Esophagus muscularis mucosa (tissue), 4 donors: Measurements from ENCODE around the gene KCNJ12. TPM values are rescaled to one million over a fixed set of nuclear protein-coding genes. Genes with fewer than 3 reads are reported as not detected.
A peak's percentile ranks its signal among the peaks of the same experiment; 100 is the strongest.

Experiments used
- DNase-seq: peaks from one replicate; pipeline ENCODE4 v3.0.0-alpha.2; 2017; ENCODE audit errors: extremely low spot score
- H3K27ac ChIP-seq, 4 donors: fragments of 200-600 bp; sonication (generic); replicated peaks in 1 of 4; 1 replicate in 3 of 4; 2 replicates in 1 of 4; pipeline ENCODE4 v1.5.1; 2016 to 2019; ENCODE audit warnings: mild to moderate bottlenecking in 1 of 4
- H3K27me3 ChIP-seq, 4 donors: fragments of 200-600 bp; sonication (generic); one replicate each; pipeline versions ENCODE4 v1.5.1 to v1.6.0; 2016 to 2019
- H3K36me3 ChIP-seq, 4 donors: fragments of 200-600 bp; sonication (generic); one replicate each; pipeline ENCODE4 v1.5.1; 2016 to 2019
- H3K4me1 ChIP-seq, 4 donors: fragments of 200-600 bp; sonication (generic); one replicate each; pipeline ENCODE4 v1.5.1; 2016 to 2019
- H3K4me3 ChIP-seq, 4 donors: fragments of 200-600 bp; sonication (generic); 1 replicate in 2 of 4; 2 replicates in 2 of 4; pipeline ENCODE4 v1.5.1; 2016 to 2019; ENCODE audit warnings: mild to moderate bottlenecking in 4 of 4, moderate library complexity in 1 of 4
- H3K9me3 ChIP-seq, 4 donors: fragments of 200-600 bp; sonication (generic); 1 replicate in 3 of 4; 2 replicates in 1 of 4; pipeline ENCODE4 v1.5.1; 2016 to 2019
- EP300 ChIP-seq: sonication (generic); formaldehyde crosslinking; IDR thresholded peaks from one replicate; pipeline ENCODE4 v1.6.1; 2017; ENCODE audit warnings: antibody characterized with exemption
- POLR2A ChIP-seq: fragments of 450-650 bp; IDR thresholded peaks from one replicate; pipeline ENCODE4 v1.6.1; 2017; ENCODE audit warnings: antibody characterized with exemption, moderate library complexity, mild to moderate bottlenecking, low read depth
- POLR2AphosphoS5 ChIP-seq, 2 donors: sonication (generic); formaldehyde crosslinking; IDR thresholded peaks; one replicate each; pipeline ENCODE4 v1.6.1; 2017; ENCODE audit warnings: antibody characterized with exemption in 2 of 2
- WGBS: methylation state at CpG from one replicate; pipeline ENCODE4 v1.1.5; 2018; 5-methylcytosine and 5-hydroxymethylcytosine counted together
- intact Hi-C: fragments of 100-400 bp; cut with DNase I; formaldehyde crosslinking; loops from one replicate; pipeline ENCODE4 v1.15.1; 2023
- total RNA-seq, 4 donors: library from RNA; depleted of rRNA; stranded (reverse); fragments of >200 nt; gene quantifications; one replicate each; pipeline versions ENCODE4 v1.1.0 to v1.2.1, GENCODE V29; 2016
- TF ChIP-seq, protein P1 (sequence below), 3 experiments: fragments of 200-600 bp in 2 of 3; fragments of 450-650 bp in 1 of 3; sonication (generic) in 2 of 3; IDR thresholded peaks; one replicate each; pipeline ENCODE4 v1.5.1; 2017 to 2019; ENCODE audit warnings: antibody characterized with exemption in 3 of 3, mild to moderate bottlenecking in 2 of 3, moderate library complexity in 1 of 3

Gene KCNJ12
- total RNA-seq, 4 donors from 2014 or later, result 0.83 to 2.1 (median 1.5) TPM

- Histone ChIP-seq H3K9me3 (no peaks in the 10 kb centered on the region), H3K27me3 (peaks cover 0 to 48% (median 12%) of the 10 kb centered on the region in 4 donors), H3K27ac (no peak overlapping the region), H3K4me1 (peaks cover 40 to 52% (median 47%) of the 10 kb centered on the region in 4 donors), H3K4me3 (no peak overlapping the region), H3K36me3 (no peaks in the 10 kb centered on the region)
- DNase-seq, result no peak
- intact Hi-C loops, result no loop called here
- WGBS, result 62% methylated on average over 7 of the region's 8 CpGs
- no peak for TF ChIP-seq POLR2AphosphoS5 (IDR thresholded peaks at IDR 0.05)
- TF ChIP-seq EP300, result no peak
- TF ChIP-seq, protein P1, sequence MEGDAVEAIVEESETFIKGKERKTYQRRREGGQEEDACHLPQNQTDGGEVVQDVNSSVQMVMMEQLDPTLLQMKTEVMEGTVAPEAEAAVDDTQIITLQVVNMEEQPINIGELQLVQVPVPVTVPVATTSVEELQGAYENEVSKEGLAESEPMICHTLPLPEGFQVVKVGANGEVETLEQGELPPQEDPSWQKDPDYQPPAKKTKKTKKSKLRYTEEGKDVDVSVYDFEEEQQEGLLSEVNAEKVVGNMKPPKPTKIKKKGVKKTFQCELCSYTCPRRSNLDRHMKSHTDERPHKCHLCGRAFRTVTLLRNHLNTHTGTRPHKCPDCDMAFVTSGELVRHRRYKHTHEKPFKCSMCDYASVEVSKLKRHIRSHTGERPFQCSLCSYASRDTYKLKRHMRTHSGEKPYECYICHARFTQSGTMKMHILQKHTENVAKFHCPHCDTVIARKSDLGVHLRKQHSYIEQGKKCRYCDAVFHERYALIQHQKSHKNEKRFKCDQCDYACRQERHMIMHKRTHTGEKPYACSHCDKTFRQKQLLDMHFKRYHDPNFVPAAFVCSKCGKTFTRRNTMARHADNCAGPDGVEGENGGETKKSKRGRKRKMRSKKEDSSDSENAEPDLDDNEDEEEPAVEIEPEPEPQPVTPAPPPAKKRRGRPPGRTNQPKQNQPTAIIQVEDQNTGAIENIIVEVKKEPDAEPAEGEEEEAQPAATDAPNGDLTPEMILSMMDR (IDR thresholded peaks at IDR 0.05), result no peak
Observed at GRCh38 chr17:21374441-21375161, 1.6 kb upstream of the KCNJ12 start.

DNA sequence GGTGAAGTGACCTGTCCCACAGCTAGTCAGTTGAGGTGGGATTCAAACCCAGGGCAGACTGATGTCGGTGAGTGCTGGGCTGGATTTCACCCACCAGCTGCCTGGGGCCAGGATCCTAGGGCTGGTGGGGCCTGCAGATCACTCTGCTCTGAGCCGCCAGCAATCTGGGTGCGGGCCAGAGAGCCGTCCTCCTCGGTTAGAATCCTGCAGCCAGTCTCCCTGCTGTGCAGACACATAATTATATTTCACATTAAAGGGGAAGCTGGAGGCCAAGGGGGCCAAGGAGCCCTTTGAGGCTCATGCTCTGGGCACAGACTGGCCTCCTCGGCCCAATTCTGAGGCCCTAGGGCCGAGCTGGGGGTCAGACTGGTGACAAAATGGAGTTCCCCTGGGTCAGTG, 996 bp upstream of the KCNJ12 start:
- Histone ChIP-seq H3K27me3 (peaks cover 0 to 54% (median 14%) of the 10 kb centered on the region in 4 donors), H3K4me1 (peaks cover 37 to 52% (median 47%) of the 10 kb centered on the region in 4 donors), H3K4me3 (no peak overlapping the region), H3K36me3 (no peaks in the 10 kb centered on the region), H3K27ac (no peak overlapping the region), H3K9me3 (no peaks in the 10 kb centered on the region)
- intact Hi-C loops, result no loop called here
- TF ChIP-seq POLR2AphosphoS5 (IDR thresholded peaks at IDR 0.05), result no peak
- TF ChIP-seq, protein P1 (IDR thresholded peaks at IDR 0.05), result no peak
- no peak for TF ChIP-seq POLR2A
- no peak for TF ChIP-seq EP300
- no peak for DNase-seq
- WGBS, result 84% methylated on average over 7 of the region's 7 CpGs

- 37% methylated on average over 9 of the region's 11 CpGs for WGBS
- Histone ChIP-seq H3K4me1 (peaks cover 31 to 48% (median 44%) of the 10 kb centered on the region in 4 donors), H3K4me3 (peak overlapping the region; percentile 54 to 63 (median 57)), H3K36me3 (no peaks in the 10 kb centered on the region), H3K27ac (no peak overlapping the region), H3K9me3 (no peaks in the 10 kb centered on the region), H3K27me3 (peaks cover 0 to 57% (median 14%) of the 10 kb centered on the region in 4 donors)
- no peak for DNase-seq
- intact Hi-C loops, result no loop called here
- TF ChIP-seq EP300, result no peak
- no peak for TF ChIP-seq POLR2AphosphoS5 (IDR thresholded peaks at IDR 0.05)
- no peak for TF ChIP-seq POLR2A
- TF ChIP-seq, protein P1 (IDR thresholded peaks at IDR 0.05), result no peak
Observed at GRCh38 chr17:21375757-21376080, 438 bp upstream of the KCNJ12 start.

GRCh38 chr17:21376759-21377690, 868 bp downstream of the KCNJ12 start:
- H3K9me3 ChIP-seq, result no peaks in the 10 kb centered on the region
- TF ChIP-seq EP300, result no peak
- TF ChIP-seq POLR2AphosphoS5 (IDR thresholded peaks at IDR 0.05), result no peak
- TF ChIP-seq, protein P1 (IDR thresholded peaks at IDR 0.05), result no peak
- TF ChIP-seq POLR2A, result no peak
- H3K4me3 ChIP-seq, result peak overlapping the region; percentile 54 to 63 (median 57)
- intact Hi-C loops, result no loop called here
- peaks cover 30 to 44% (median 38%) of the 10 kb centered on the region in 4 donors for H3K4me1 ChIP-seq
- 1% methylated on average over 52 of the region's 80 CpGs for WGBS
- H3K27me3 ChIP-seq, result peaks cover 0 to 59% (median 14%) of the 10 kb centered on the region in 4 donors
- no peaks in the 10 kb centered on the region for H3K36me3 ChIP-seq
- no peak for DNase-seq
- peak overlapping the region in 2 of 4 donors; percentile 3 to 64 for H3K27ac ChIP-seq
